Inflammatory macrophage treated with lipopolysaccharide for 1 hour (primary cell): ENCODE measurements around the gene ZBED6.
A peak's percentile ranks its signal among the peaks of the same experiment; 100 is the strongest.
"Not testable (repeated sequence)": the region's sequence is repeated elsewhere in the genome, so short reads cannot be mapped to it uniquely, and the experiment has no call there.

Experiments used
- DNase-seq, 2 donors: peaks; one replicate each; pipeline ENCODE4 v3.0.0-alpha.2; 2020 to 2022

ZBED6 gene

GRCh38 chr1:203789966-203790365 lies 5.5 kb upstream of the ZBED6 start:
- DNase-seq, result no peak

- DNase-seq, result no peak
Observed at GRCh38 chr1:203791498-203791897, 3.9 kb upstream of the ZBED6 start.

- DNase-seq, result no peak
Observed at GRCh38 chr1:203792486-203792885, 2.9 kb upstream of the ZBED6 start.

GRCh38 chr1:203793561-203793960 lies 1.9 kb upstream of the ZBED6 start:
- not testable (repeated sequence) for DNase-seq

- DNase-seq, result no peak
Observed at GRCh38 chr1:203794764-203795440, 521 bp upstream of the ZBED6 start.

- peak; percentile 38 to 49 for DNase-seq
Observed at GRCh38 chr1:203796236-203796605, 798 bp downstream of the ZBED6 start.

- no peak for DNase-seq
Observed at GRCh38 chr1:203797216-203797615, 1.8 kb downstream of the ZBED6 start.

- no peak for DNase-seq
Observed at GRCh38 chr1:203797948-203798655, 2.7 kb downstream of the ZBED6 start.

GRCh38 chr1:203799157-203799556 lies 3.7 kb downstream of the ZBED6 start:
- DNase-seq, result no peak

GRCh38 chr1:203799971-203800370 lies 4.5 kb downstream of the ZBED6 start:
- DNase-seq, result no peak

- DNase-seq, result no peak
Observed at GRCh38 chr1:203805689-203806088, 10.3 kb downstream of the ZBED6 start.

- no peak for DNase-seq
Observed at GRCh38 chr1:203807196-203807595, 11.8 kb downstream of the ZBED6 start.

- no peak for DNase-seq
Observed at GRCh38 chr1:203813581-203814341, 18.3 kb downstream of the ZBED6 start.

GRCh38 chr1:203818399-203818798 lies 23.0 kb downstream of the ZBED6 start:
- no peak for DNase-seq

- DNase-seq, result no peak
Observed at GRCh38 chr1:203823306-203823705, 27.9 kb downstream of the ZBED6 start.

GRCh38 chr1:203826175-203826574 lies 30.8 kb downstream of the ZBED6 start:
- no peak for DNase-seq

- no peak for DNase-seq
Observed at GRCh38 chr1:203828002-203828401, 32.6 kb downstream of the ZBED6 start.

GRCh38 chr1:203828503-203828902 lies 33.1 kb downstream of the ZBED6 start:
- no peak for DNase-seq

- peak; percentile 34 to 43 for DNase-seq
Observed at GRCh38 chr1:203829247-203829646, 33.8 kb downstream of the ZBED6 start.

GRCh38 chr1:203835476-203835875 lies 40.1 kb downstream of the ZBED6 start:
- DNase-seq, result no peak

- no peak for DNase-seq
Observed at GRCh38 chr1:203839081-203839480, 43.7 kb downstream of the ZBED6 start.

- no peak for DNase-seq
Observed at GRCh38 chr1:203840208-203840808, 44.9 kb downstream of the ZBED6 start.

GRCh38 chr1:203842559-203842876 lies 47.1 kb downstream of the ZBED6 start:
- no peak for DNase-seq

- no peak for DNase-seq
Observed at GRCh38 chr1:203843435-203843834, 48.0 kb downstream of the ZBED6 start.
